ENCODE measurements around the gene COPS6.

The COPS6 gene

GRCh38 chr7:100088621-100089457, at the start of gene COPS6:
TSS of gene COPS6 (plus strand) at chr7:100088969. CDS start at chr7:100088991, 22 bp downstream.
- TF ChIP-seq CTCF (IDR thresholded peaks at IDR 0.05; ENCODE audit: borderline replicate concordance, control extremely low read depth, extremely low read depth, insufficient read depth, missing control alignments), result no peak
- in situ Hi-C loops (cut with MboI; ENCODE audit: low sequenced_read_pairs, unreplicated experiment), result no loop called here
- DNase-seq (ENCODE audit: low spot score), result peak; percentile 91

GRCh38 chr7:100040575-100040974, 48.2 kb upstream of the COPS6 start:
- in situ Hi-C loops (cut with MboI; ENCODE audit: low sequenced_read_pairs, unreplicated experiment), result no loop called here
- DNase-seq (ENCODE audit: low spot score), result no peak

GRCh38 chr7:100044718-100045117, 44.1 kb upstream of the COPS6 start:
- TF ChIP-seq CTCF (IDR thresholded peaks at IDR 0.05; ENCODE audit: borderline replicate concordance, control extremely low read depth, extremely low read depth, insufficient read depth, missing control alignments), result no peak
- peak; percentile 59 for DNase-seq (ENCODE audit: low spot score)
- in situ Hi-C loops (cut with MboI; ENCODE audit: low sequenced_read_pairs, unreplicated experiment), result no loop called here

More at GRCh38 chr7:100040575-100040974, 48.2 kb upstream of the COPS6 start:
- TF ChIP-seq CTCF (IDR thresholded peaks at IDR 0.05; ENCODE audit: borderline replicate concordance, control extremely low read depth, extremely low read depth, insufficient read depth, missing control alignments), result no peak

GRCh38 chr7:100048680-100049079, 40.1 kb upstream of the COPS6 start:
- in situ Hi-C loops (cut with MboI; ENCODE audit: low sequenced_read_pairs, unreplicated experiment), result no loop called here
- DNase-seq (ENCODE audit: low spot score), result no peak
- TF ChIP-seq CTCF (IDR thresholded peaks at IDR 0.05; ENCODE audit: borderline replicate concordance, control extremely low read depth, extremely low read depth, insufficient read depth, missing control alignments), result no peak

- DNase-seq (ENCODE audit: low spot score), result peak; percentile 93
- in situ Hi-C loops (cut with MboI; ENCODE audit: low sequenced_read_pairs, unreplicated experiment), result no loop called here
- peak; percentile 30 for TF ChIP-seq CTCF (IDR thresholded peaks at IDR 0.05; ENCODE audit: borderline replicate concordance, control extremely low read depth, extremely low read depth, insufficient read depth, missing control alignments)
Observed at GRCh38 chr7:100049441-100050291, 39.1 kb upstream of the COPS6 start, which contains the start of gene ZSCAN21. TSS of gene ZSCAN21 (plus strand) at chr7:100049774. CDS start at chr7:100057007, 7,233 bp downstream.

GRCh38 chr7:100051611-100052010, 37.2 kb upstream of the COPS6 start:
- DNase-seq (ENCODE audit: low spot score), result no peak
- in situ Hi-C loops (cut with MboI; ENCODE audit: low sequenced_read_pairs, unreplicated experiment), result no loop called here
- TF ChIP-seq CTCF (IDR thresholded peaks at IDR 0.05; ENCODE audit: borderline replicate concordance, control extremely low read depth, extremely low read depth, insufficient read depth, missing control alignments), result no peak

Data from GM13976 (cell line).